Non-pigmented ciliary epithelial cell (primary cell): ENCODE data around the gene SLCO2A1.
"Not testable (repeated sequence)": the region's sequence is repeated elsewhere in the genome, so short reads cannot be mapped to it uniquely, and the experiment has no call there.

Source experiments
- DNase-seq: peaks from one replicate; pipeline ENCODE4 v3.0.0-alpha.2; 2010; ENCODE audit warnings: low read depth

Gene SLCO2A1

GRCh38 chr3:134029734-134030378 is at the start of gene SLCO2A1:
Gene SLCO2A1, minus strand, starts transcription at chr3:134029925. Its CDS starts 123 bp downstream, at chr3:134029802.
- DNase-seq, result no peak

GRCh38 chr3:134079111-134079547 is 49.4 kb upstream of the SLCO2A1 start:
- no peak for DNase-seq

DNA sequence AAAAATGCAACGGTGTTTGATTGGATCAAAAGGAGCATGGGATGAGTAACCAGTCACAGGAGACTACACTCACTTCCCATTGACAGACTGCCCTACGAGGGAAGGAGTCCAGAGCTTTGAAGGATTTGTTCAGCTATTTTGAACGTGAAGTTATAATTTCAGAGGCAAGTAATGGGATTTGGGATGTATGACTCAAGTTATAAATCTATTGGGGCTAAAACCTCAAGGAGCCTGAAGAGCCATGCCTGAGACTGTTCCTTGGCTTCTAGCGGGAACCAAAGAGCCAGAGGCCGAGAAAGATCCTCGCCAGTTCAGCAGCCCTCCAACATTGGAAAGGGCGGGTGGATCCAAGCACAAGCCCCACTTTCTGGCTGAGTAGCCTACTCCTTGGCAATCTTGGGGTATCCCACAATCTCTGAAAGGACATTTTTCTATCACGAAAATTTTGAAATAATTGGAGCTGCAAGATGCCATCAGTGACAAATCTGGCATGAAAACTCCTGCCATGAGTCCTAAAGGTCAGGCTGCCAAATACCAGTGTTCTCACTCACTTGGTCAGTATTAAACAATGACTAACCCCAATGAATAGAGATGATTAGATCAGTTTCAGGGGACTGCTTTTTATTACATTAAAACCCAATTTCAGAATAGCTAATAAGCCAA is 48.6 kb upstream of the SLCO2A1 start:
- DNase-seq, result no peak

DNA sequence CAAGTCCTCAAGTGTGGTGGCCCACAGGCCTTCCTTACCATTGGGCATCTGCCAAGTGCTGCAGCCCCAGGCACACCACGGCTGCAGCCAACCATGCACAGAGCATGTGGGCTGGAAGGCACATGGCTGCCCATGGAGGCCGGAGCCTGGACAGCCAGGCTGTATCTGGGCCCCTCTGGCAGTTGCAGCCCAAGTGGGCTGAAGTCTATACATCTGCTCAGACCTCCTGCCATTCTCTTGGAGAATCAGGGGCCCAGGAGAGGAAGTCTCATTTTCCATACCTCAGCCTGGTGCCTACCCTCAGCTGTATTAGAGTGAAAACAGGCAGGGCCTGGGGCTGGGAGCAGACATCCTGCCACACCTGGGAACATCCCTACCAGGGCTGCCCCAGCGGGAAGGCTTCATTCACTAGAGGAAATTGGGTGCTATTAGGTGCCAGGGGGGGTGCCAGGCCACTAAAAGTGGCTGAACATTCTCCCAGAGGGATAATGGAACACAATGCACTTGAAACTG is 48.0 kb upstream of the SLCO2A1 start:
- no peak for DNase-seq

GRCh38 chr3:134076851-134077250 is 47.1 kb upstream of the SLCO2A1 start:
- no peak for DNase-seq

DNA sequence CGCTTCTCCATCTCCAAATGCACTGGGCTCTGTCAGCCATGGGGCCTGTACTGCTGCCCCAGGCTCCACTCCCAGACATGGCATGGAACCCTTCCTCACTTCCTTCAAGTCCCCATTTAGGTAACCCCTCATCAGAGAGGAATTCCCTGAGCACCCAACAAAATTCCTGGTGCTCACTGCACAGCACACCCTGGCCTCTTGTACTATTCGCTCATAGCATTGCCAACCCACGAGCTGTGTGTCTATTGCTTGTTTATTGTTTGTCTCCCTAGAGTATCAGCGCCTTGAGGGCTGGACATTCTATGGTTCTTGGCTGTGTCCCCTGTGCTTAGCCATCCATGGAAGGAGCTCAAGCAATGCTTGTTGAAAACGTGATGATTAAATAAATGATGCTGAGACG is 46.1 kb upstream of the SLCO2A1 start:
- DNase-seq, result no peak

GRCh38 chr3:134075568-134075825 is 45.8 kb upstream of the SLCO2A1 start:
- DNase-seq, result no peak

GRCh38 chr3:134074790-134075567 is 45.3 kb upstream of the SLCO2A1 start:
- no peak for DNase-seq

- no peak for DNase-seq
Measured at GRCh38 chr3:134074001-134074789, 44.5 kb upstream of the SLCO2A1 start.

DNA sequence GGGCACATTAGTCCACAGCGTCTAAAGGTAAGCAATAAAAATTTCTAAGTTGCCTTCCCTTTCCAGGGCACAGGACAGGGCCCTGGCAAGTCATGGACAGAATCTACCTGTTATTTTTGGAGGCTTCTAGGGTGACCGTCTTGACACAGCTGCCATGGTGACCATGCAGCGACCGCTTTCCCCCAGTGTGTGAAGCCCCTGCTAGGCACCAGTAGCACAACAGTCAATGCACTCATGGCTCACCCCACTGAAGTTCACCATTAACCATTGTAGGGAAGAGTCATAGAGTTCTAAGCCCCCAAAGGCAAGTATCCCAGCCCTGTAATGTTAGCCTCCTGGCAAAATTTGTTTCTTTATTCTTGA is 43.8 kb upstream of the SLCO2A1 start:
- DNase-seq, result no peak

GRCh38 chr3:134072881-134073582 is 43.3 kb upstream of the SLCO2A1 start:
- no peak for DNase-seq

GRCh38 chr3:134070281-134070680 is 40.6 kb upstream of the SLCO2A1 start:
- DNase-seq, result not testable (repeated sequence)

DNA sequence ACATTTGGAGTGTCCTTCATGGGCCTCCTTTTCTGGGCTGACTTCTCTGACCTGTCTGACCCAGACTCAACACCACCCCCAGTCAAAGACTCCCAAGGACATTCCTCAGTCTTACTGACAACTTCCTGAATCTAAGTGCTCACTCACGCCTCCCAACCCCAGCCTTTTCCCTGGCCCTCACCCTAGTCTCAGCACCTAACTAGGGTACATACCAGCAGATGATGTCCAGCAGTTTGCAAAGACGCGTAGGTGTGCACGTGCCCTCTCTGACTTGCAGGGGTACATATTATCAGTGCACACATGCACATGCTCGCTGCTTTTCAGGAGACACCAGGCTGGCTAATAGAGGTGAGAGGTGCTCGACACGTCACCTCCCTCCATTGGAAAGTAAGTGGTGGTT is 38.7 kb upstream of the SLCO2A1 start:
- no peak for DNase-seq

DNA sequence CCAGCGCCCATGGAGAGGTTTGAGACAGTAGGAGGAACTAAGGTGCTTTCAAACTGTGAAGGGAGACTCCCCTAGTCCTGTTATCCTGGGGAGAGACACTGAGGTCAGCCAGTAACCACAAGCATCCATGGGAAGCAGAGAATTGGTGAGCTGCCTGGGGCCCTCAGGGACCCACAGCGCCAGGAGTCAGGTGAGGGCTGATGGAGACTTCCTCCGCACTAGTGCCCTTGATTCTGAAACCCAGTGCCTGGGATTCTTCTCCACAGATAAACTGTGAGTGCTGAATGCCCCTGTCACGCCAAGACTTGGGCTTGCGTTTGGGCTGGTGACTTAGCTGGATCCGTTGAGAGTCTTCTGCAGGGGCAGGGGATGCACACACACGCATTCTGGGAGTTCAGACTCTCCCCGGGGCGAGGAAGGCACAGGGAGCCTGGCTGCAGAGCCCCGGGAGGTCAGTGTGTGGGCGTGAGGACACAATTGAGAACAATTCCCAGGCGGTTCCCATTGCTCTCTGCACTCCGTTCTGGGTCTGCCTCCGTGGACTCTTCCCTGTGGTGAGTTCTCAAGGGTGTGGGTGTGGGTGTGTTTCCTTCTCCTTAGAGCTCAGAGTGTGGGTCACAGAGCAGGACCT is 37.9 kb upstream of the SLCO2A1 start:
- DNase-seq, result no peak

- DNase-seq, result no peak
Measured at GRCh38 chr3:134066651-134067530, 37.2 kb upstream of the SLCO2A1 start.

GRCh38 chr3:134066158-134066541 is 36.4 kb upstream of the SLCO2A1 start:
- no peak for DNase-seq

GRCh38 chr3:134065252-134066157 is 35.8 kb upstream of the SLCO2A1 start:
- DNase-seq, result no peak

- DNase-seq, result no peak
Measured at GRCh38 chr3:134064081-134064480, 34.4 kb upstream of the SLCO2A1 start.

DNA sequence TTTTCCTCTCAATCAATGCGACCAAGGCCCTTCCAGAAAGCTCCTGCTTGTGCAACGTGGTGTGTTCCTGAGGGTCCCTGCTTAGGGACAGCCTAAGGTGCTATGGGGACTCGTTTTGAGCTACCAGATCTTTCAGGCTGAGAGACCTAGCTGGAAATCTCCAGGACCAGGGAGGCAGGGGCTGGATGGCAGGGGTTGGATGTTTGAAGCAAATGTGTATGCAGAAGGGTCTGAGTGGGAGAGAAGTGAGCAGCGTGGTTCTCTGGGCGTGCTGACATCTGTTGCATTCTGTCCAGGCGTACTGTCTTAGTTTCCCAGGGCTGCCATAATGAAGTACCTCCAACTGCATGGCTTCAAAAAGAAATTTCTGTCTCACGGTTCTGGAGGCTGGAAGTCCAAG is 31.7 kb upstream of the SLCO2A1 start:
- DNase-seq, result no peak
